Measurements from ENCODE around the gene SCAPER. TPM values are rescaled to one million over a fixed set of nuclear protein-coding genes. Genes with fewer than 3 reads are reported as not detected.

SCAPER gene
- total RNA-seq, 1 experiment from 2014 or later, result 14.7 TPM

- no peak for TF ChIP-seq ZBTB33 (IDR thresholded peaks at IDR 0.05; ENCODE audit: extremely low read depth, insufficient replicate concordance, low read length)
- no peak for TF ChIP-seq EZH2 (IDR thresholded peaks at IDR 0.05)
- no peak for TF ChIP-seq ZNF274 (IDR thresholded peaks at IDR 0.05; ENCODE audit: low read depth, low read length)
- no peak for TF ChIP-seq TCF7L2 (IDR thresholded peaks at IDR 0.05; ENCODE audit: borderline replicate concordance, extremely low read depth, insufficient read depth, insufficient read length)
- no peak for TF ChIP-seq SP1 (IDR thresholded peaks at IDR 0.05; ENCODE audit: low read depth)
- no peak for TF ChIP-seq CEBPB (IDR thresholded peaks at IDR 0.05; ENCODE audit: low read depth)
- no peak for TF ChIP-seq ELF1 (IDR thresholded peaks at IDR 0.05; ENCODE audit: borderline replicate concordance, low read depth)
These were observed 36.5 kb upstream of the SCAPER start (continued) for GRCh38 chr15:76941636-76942035.

GRCh38 chr15:76939715-76940114 is 34.6 kb upstream of the SCAPER start:
- ChIA-PET RAD21 (ENCODE audit: low non-redundant PET in 1 of 2, low total read pairs in 2 of 2, uncharacterized antibody in 2 of 2, unreplicated experiment in 2 of 2) (no interaction called here), POLR2A (no interaction called here), CTCF (interaction anchor here (0.7 kb wide), 1 partner anchor 500 kb away, joined by 3 read pairs; no protein-coding TSS in a partner anchor)
- TF ChIP-seq SIN3A (IDR thresholded peaks at IDR 0.05; ENCODE audit: low read depth), result no peak
- TF ChIP-seq ZBTB33 (IDR thresholded peaks at IDR 0.05; ENCODE audit: extremely low read depth, insufficient replicate concordance, low read length), result no peak
- no peak for TF ChIP-seq SP1 (IDR thresholded peaks at IDR 0.05; ENCODE audit: low read depth)
- no peak for TF ChIP-seq EZH2phosphoT487 (IDR thresholded peaks at IDR 0.05; ENCODE audit: borderline replicate concordance)
- no peak for TF ChIP-seq CBX3 (IDR thresholded peaks at IDR 0.05; ENCODE audit: low read depth)
- TF ChIP-seq RAD21 (IDR thresholded peaks at IDR 0.05; ENCODE audit: low read depth), result no peak
- no peak for TF ChIP-seq FOSL1 (IDR thresholded peaks at IDR 0.05; ENCODE audit: low read depth)
- no peak for TF ChIP-seq EZH2 (IDR thresholded peaks at IDR 0.05)
- no peak for TF ChIP-seq REST (IDR thresholded peaks at IDR 0.05; ENCODE audit: low read depth)
- no peak for TF ChIP-seq ELF1 (IDR thresholded peaks at IDR 0.05; ENCODE audit: borderline replicate concordance, low read depth)
- no peak for TF ChIP-seq TCF7L2 (IDR thresholded peaks at IDR 0.05; ENCODE audit: borderline replicate concordance, extremely low read depth, insufficient read depth, insufficient read length)
- TF ChIP-seq POLR2A (IDR thresholded peaks at IDR 0.05; ENCODE audit: borderline replicate concordance, extremely low read depth, insufficient read depth, insufficient read length), result no peak
- H3K4me1 ChIP-seq (ENCODE audit: control insufficient read depth in 1 of 2, insufficient read depth in 2 of 2, low read length in 2 of 2), result no peaks in the 10 kb centered on the region
- peaks cover 13 to 16% of the 10 kb centered on the region in 2 experiments; a peak in 2 of 4 replicates for H3K36me3 ChIP-seq (ENCODE audit: control insufficient read depth in 1 of 2, insufficient read depth in 2 of 2, low read length in 2 of 2)
- no peak overlapping the region for H3K4me2 ChIP-seq (ENCODE audit: low read length)
- no TSS peak for BruUV-seq (replicated peaks)
- no peaks in the 10 kb centered on the region for H3K79me2 ChIP-seq (ENCODE audit: insufficient read depth, low read length)
- no peaks in the 10 kb centered on the region for H3K27me3 ChIP-seq (ENCODE audit: insufficient read depth, low read length)
- DNase-seq (ENCODE audit: low read depth, low spot score) (no peak), ATAC-seq (no peak)
- no peak overlapping the region for H3K4me3 ChIP-seq (replicated peaks in 1 of 2; ENCODE audit: low read depth in 1 of 2, low read length in 2 of 2)
- H2AFZ ChIP-seq (ENCODE audit: low read depth, low read length, poor library complexity, severe bottlenecking), result no peak overlapping the region
- no peaks in the 10 kb centered on the region for H3K9me3 ChIP-seq (ENCODE audit: control insufficient read depth in 1 of 2, insufficient read depth in 1 of 2, low read depth in 1 of 2, low read length in 2 of 2)
- no peak overlapping the region for H3K9ac ChIP-seq (ENCODE audit: low read length)
- no peak overlapping the region for H3K27ac ChIP-seq (ENCODE audit: low read depth, low read length)
- intact Hi-C loops (cut with micrococcal nuclease), result loop anchor here (10.0 kb wide), 1 partner anchor 555 kb away; no protein-coding TSS in a partner anchor
- no peaks in the 10 kb centered on the region for H4K20me1 ChIP-seq (ENCODE audit: insufficient read depth)
- H3K9me2 ChIP-seq (ENCODE audit: insufficient read depth), result no peaks in the 10 kb centered on the region

Data from HCT116 (cell line).